HG03108 (cell line): ENCODE data around the gene ABCC10.
"Not testable (repeated sequence)": the region's sequence is repeated elsewhere in the genome, so short reads cannot be mapped to it uniquely, and the experiment has no call there.

Experiments
- ATAC-seq: cut with Tn5 transposase; IDR thresholded peaks from one replicate; pipeline ENCODE4 v1.9.1; 2021; ENCODE audit warnings: moderate library complexity; ENCODE audit not compliant: unreplicated experiment

Gene ABCC10

DNA sequence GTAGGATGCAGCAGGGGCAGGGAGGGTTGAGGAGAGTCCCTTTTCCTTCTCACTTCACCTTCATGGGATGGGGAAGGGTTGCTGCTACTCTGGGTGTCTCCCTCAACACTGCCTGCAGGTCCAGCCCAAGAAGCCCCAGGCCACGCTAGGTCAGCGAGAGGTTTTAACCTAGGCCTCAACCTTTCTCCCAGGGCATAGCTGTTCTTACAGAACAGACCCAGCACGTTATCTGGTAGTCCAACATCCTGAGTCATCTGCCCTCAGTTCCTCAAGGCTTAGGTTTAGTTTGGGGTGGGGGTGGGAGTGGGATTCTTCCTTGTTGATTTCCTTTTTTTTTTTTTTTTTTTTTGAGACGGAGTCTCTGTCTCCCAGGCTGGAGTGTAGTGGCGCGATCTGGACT, 67.0 kb downstream of the ABCC10 start:
- no peak for ATAC-seq

DNA sequence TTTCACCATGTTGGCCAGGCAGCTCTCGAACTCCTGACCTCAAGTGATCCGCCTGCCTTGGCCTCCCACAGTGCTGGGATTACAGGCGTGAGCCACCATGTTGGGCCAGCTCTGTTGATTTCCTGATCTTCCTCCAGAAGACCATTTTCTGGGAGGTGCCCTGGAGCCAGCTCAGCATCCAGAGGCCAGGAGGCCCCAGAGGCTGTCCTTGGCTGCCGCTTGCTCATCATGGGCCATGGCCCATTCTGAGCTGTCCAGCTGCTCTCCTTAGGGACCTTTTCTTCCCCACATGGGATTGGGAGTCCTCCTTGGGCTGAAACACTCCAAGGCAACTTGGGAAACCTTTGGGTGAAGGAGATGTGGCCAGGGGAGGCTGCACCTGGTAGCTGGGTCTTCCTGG, 67.4 kb downstream of the ABCC10 start:
- no peak for ATAC-seq

DNA sequence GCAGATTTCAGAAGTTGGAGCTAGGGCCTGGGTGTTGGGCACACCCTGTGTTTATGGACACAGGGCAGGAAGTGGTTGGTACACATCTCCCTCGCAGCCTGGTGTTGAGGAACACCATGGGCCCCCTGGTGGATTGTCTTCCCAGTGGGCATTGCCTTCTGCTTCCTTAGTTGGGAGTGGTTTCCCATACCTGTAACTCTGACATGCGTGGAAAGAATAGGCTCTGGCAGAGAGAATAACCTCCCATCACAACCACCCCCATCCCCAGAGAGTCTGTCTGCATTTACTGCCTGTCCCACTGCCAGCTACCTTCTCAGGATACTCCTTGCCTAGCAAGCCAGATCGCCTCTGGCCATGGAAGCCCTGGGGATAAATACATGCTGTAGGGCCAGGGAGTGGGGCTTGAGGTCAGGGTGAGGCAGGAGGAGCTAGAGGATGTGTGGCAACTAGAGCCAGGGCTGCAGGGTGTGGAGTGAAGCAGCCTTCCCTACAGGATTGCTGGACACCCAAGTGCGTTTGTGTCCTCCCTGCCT, 68.1 kb downstream of the ABCC10 start:
- ATAC-seq: no peak

DNA sequence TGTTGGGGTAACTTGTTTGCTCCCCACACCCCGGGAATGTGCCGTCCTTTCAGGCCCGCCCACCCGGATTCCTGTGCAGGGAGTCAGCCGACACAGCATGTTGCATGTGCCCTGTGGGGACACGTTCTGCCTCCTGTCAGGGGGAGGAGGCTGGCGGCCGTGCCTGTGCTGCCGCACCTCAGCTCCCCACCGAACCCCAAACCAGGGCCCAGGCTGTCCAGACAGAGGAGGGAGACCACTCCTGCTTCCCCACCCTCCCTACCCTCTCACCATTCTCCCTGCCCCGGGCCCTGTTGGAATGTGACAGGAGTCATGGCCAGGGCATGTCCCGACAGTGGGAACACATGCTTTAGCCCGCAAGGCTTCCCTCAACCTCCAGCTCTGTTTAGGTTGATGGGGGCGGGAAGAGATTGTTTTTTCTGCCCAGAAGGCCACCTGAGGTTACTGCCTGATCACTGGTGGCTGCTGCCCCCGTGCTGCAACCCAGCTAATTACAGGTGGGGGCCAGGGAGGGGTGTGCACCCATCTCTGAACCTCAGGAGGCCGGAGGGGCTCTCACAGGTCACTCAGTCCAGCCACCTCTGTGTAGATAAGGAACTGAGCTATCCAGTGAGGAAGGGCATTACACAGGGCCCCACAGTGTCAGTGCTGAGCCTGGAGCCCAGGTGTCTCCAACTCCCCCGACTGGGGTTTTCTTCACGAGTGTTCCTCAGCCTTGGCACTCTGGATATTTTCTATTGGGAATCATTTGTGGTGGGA, 69.2 kb downstream of the ABCC10 start:
- no peak for ATAC-seq

DNA sequence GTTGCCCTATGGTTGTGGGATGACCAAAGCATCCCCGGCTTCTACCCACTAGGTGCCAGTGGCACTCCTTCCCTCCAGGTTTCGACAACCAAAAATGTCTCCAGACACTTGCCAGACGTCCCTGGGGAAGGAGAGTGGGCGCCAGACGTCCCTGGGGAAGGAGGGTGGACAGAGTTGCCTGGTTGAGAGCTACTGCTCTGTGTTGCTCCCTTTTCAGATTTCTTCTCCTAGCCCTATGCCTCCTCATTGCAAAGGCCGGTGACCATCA, 69.7 kb downstream of the ABCC10 start:
- no peak for ATAC-seq

DNA sequence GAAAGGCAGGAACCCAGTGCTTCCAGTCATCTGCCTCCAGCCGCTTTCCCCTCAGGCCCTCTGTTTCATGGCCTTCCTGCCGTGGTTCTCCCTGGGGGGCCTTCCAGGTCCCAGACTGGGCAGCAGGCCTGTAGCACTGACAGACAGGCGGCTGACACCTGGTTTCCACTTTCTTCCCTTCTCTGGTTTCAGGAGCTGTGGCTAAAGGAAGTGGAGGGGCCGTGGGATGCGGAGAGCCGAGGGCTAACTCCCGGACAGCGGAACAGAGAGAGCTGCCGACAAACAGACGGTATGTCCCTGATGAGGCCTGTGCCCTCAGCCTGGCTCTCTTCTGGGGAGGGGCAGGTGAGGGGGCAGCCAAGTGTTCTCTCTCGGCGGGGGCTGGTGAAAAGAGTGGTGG, 70.3 kb downstream of the ABCC10 start:
- no peak for ATAC-seq

DNA sequence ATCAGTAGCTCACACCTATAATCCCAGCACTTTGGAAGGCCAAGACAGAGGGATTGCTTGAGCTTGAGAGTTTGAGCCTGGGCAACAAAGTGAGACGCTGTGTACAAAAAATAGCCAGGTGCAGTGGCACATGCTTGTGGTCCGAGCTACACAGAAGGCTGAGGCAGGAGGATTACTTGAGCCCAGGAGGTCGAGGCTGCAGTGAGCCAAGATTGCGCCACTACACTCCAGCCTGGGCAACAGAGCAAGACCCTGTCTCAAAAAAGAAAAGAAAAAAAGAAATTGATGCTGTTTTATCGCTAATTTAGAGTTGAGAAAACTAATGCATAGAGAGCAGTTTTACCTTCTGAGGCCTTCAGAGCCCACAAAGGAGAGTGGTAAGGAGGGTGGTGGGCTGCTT, 71.0 kb downstream of the ABCC10 start:
- not testable (repeated sequence) for ATAC-seq

DNA sequence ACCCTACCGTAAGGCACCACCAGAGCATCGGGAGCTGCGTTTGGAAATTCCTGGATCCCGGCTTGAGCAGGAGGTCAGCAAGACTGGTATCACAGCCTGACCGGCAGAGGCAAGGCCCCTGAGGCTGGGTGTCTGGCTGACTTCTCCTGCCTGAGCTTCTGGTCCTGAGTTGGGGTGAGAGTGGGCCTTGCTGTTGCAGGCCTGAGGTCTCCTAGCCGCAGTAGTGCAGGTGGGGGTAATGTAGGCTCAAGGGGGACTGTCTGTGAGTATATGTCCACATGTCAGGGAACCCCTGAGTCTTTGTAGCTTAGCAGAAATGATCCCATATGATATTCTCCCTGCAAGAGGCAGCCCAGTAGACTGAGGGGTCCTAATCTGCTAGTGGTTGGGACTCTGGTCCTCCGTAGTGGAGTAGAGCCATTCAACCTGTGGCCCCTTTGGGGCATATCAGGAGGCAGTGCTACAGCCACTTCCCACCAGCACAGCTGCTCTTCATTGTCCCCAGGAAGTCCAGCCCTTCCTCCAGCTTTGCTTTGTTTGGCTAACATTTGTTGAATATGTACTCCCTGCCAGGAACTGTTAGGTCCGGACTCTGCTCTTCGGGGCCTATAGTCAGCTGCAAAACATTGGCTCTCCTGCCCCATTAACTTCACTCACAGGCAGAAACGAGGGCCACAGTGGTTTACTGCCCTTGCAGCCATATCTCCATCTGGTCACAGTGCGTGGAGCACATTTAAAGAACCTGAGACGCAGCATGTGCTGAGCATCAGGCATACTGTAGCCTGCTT, 71.9 kb downstream of the ABCC10 start:
- no peak for ATAC-seq
